Pancreas (tissue), 8 donors: Measurements from ENCODE around the gene LENG8. TPM values are rescaled to one million over a fixed set of nuclear protein-coding genes. Genes with fewer than 3 reads are reported as not detected.

Experiments used
- polyA plus RNA-seq, 2 donors: library from polyadenylated mRNA; stranded (reverse); fragments of 200-250 nt; gene quantifications; one replicate each; pipeline ENCODE4 v1.2.3, GENCODE V29; 2013
- total RNA-seq, 6 donors: library from RNA; stranded (reverse); fragmentation: NEBNext Ultra II Directional in 4 of 6; extraction: Animal tissue kit (Norgen Biotek cat#: 25700) in 4 of 6; gene quantifications; one replicate each; pipeline versions ENCODE4 v1.2.1 to v1.2.4, GENCODE V29; 2021 to 2023
- donor health status: healthy with polysubstance abuse.
- donor health status: DM: no; HTN: no; CAD: no; lungs with moderate emphysema.
- donor health status: DM: no; HTN: no; CAD: no.
- donor health status: Bipolar disorder and iron deficiency.
- donor health status: DM: yes; HTN: yes; CAD: no.
- donor health status: DM: no; HTN: no; CAD: no.
- donor health status: DM: no; HTN: no; CAD: no.
- donor health status: DM: yes; HTN: yes; CAD: no.

LENG8 gene
- total and polyA plus RNA-seq, 8 donors, result 64.8 to 657 (median 142) TPM

Other genes starting within 250 kb of the LENG8 start
- 1,000 to 10,000 TPM in 4 of 6 donors, 100 to 1,000 TPM in 2; 815 to 1,921 (median 1,191) TPM for gene RPS9, start 248.3 kb upstream of the LENG8 start, total RNA-seq
- gene RPS9, start 248.3 kb upstream of the LENG8 start, polyA plus RNA-seq, result 1,000 to 10,000 TPM; 2,302 to 2,340 TPM
- 1 to 10 TPM in 3 of 6 donors, under 1 TPM in 3; 0.47 to 5.6 (median 1.6) TPM for gene LILRB3, start 226.2 kb upstream of the LENG8 start, total RNA-seq
- gene LILRB3, start 226.2 kb upstream of the LENG8 start, polyA plus RNA-seq, result 1 to 10 TPM; 1.3 to 2.4 TPM
- 1 to 10 TPM in 2 of 6 donors, under 1 TPM in 4; 0.20 to 2.4 (median 0.62) TPM for gene LILRA6, start 206.4 kb upstream of the LENG8 start, total RNA-seq
- under 1 TPM; 0.31 to 0.38 TPM for gene LILRA6, start 206.4 kb upstream of the LENG8 start, polyA plus RNA-seq
- 1 to 10 TPM in 3 of 6 donors, under 1 TPM in 3; 0.23 to 3.1 (median 1.1) TPM for gene LILRB5, start 191.9 kb upstream of the LENG8 start, total RNA-seq
- 1 to 10 TPM in 1 of 2 donors, under 1 TPM in 1; 0.56 to 1.4 TPM for gene LILRB5, start 191.9 kb upstream of the LENG8 start, polyA plus RNA-seq
- gene LILRB2, start 168.1 kb upstream of the LENG8 start, total RNA-seq, result 1 to 10 TPM in 3 of 6 donors, under 1 TPM in 3; 0.19 to 3.9 (median 1.2) TPM
- 1 to 10 TPM; 1.4 to 1.6 TPM for gene LILRB2, start 168.1 kb upstream of the LENG8 start, polyA plus RNA-seq
- 1 to 10 TPM in 2 of 6 donors, under 1 TPM in 4; 0.20 to 1.7 (median 0.51) TPM for gene LILRA5, start 136.0 kb upstream of the LENG8 start, total RNA-seq
- 1 to 10 TPM in 1 of 2 donors, under 1 TPM in 1; 0.34 to 1.1 TPM for gene LILRA5, start 136.0 kb upstream of the LENG8 start, polyA plus RNA-seq
- gene LILRA4, start 110.0 kb upstream of the LENG8 start, total RNA-seq, result 1 to 10 TPM in 1 of 6 donors, under 1 TPM in 1, not detected in 4; 0.24 to 2.4 TPM
- not detected for gene LILRA4, start 110.0 kb upstream of the LENG8 start, polyA plus RNA-seq
- gene LAIR1, start 84.3 kb upstream of the LENG8 start, total RNA-seq, result 10 to 100 TPM in 2 of 6 donors, 1 to 10 TPM in 3, under 1 TPM in 1; 0.69 to 33.1 (median 4.8) TPM
- gene LAIR1, start 84.3 kb upstream of the LENG8 start, polyA plus RNA-seq, result 1 to 10 TPM; 1.7 to 3.1 TPM
- 10 to 100 TPM; 20.8 to 38.1 (median 24.6) TPM for gene TTYH1, start 33.7 kb upstream of the LENG8 start, total RNA-seq
- gene TTYH1, start 33.7 kb upstream of the LENG8 start, polyA plus RNA-seq, result 10 to 100 TPM; 40.0 to 78.0 TPM
- 10 to 100 TPM in 5 of 6 donors, 1 to 10 TPM in 1; 8.6 to 23.4 (median 16.9) TPM for gene LENG9, start 14.6 kb downstream of the LENG8 start, total RNA-seq
- 10 to 100 TPM in 1 of 2 donors, 1 to 10 TPM in 1; 4.2 to 12.1 TPM for gene LENG9, start 14.6 kb downstream of the LENG8 start, polyA plus RNA-seq
- 10 to 100 TPM in 4 of 6 donors, 1 to 10 TPM in 2; 8.2 to 48.0 (median 20.4) TPM for gene CDC42EP5, start 24.1 kb downstream of the LENG8 start, total RNA-seq
- 10 to 100 TPM in 1 of 2 donors, 1 to 10 TPM in 1; 7.5 to 15.1 TPM for gene CDC42EP5, start 24.1 kb downstream of the LENG8 start, polyA plus RNA-seq
- gene LAIR2, start 53.6 kb downstream of the LENG8 start, total RNA-seq, result not detected
- gene LAIR2, start 53.6 kb downstream of the LENG8 start, polyA plus RNA-seq, result not detected
- 1 to 10 TPM in 3 of 6 donors, under 1 TPM in 3; 0.19 to 4.2 (median 0.89) TPM for gene LILRA2, start 124.6 kb downstream of the LENG8 start, total RNA-seq
- under 1 TPM; 0.42 to 0.47 TPM for gene LILRA2, start 124.6 kb downstream of the LENG8 start, polyA plus RNA-seq
- gene LILRA1, start 144.4 kb downstream of the LENG8 start, total RNA-seq, result 1 to 10 TPM in 1 of 6 donors, under 1 TPM in 4, not detected in 1; 0.08 to 1.5 (median 0.69) TPM
- gene LILRA1, start 144.4 kb downstream of the LENG8 start, polyA plus RNA-seq, result under 1 TPM; 0.19 to 0.23 TPM
- gene LILRB1, start 181.3 kb downstream of the LENG8 start, total RNA-seq, result 1 to 10 TPM in 3 of 6 donors, under 1 TPM in 3; 0.51 to 8.8 (median 1.3) TPM
- under 1 TPM; 0.56 to 0.57 TPM for gene LILRB1, start 181.3 kb downstream of the LENG8 start, polyA plus RNA-seq
- gene LILRB4, start 213.8 kb downstream of the LENG8 start, total RNA-seq, result 10 to 100 TPM in 1 of 6 donors, 1 to 10 TPM in 2, under 1 TPM in 3; 0.28 to 11.1 (median 1.1) TPM
- 1 to 10 TPM in 1 of 2 donors, under 1 TPM in 1; 0.80 to 1.2 TPM for gene LILRB4, start 213.8 kb downstream of the LENG8 start, polyA plus RNA-seq